Measurements from ENCODE around the gene PIK3C2G.

The PIK3C2G gene

GRCh38 chr12:18430425-18431048 lies 169.2 kb downstream of the PIK3C2G start:
- H3K4me1 Mint-ChIP-seq, result no peaks in the 10 kb centered on the region
- DNase-seq, result no peak
- H3K36me3 Mint-ChIP-seq, result no peaks in the 10 kb centered on the region
- no peak overlapping the region for H3K27ac Mint-ChIP-seq
- H3K27me3 Mint-ChIP-seq, result no peaks in the 10 kb centered on the region
- CTCF ChIA-PET, result interaction anchor here (1.6 kb wide), 1 partner anchor 756 kb away, joined by 3 read pairs; no protein-coding TSS in a partner anchor
- H3K9me3 Mint-ChIP-seq, result peaks cover 2% of the 10 kb centered on the region
- no peak overlapping the region for H3K4me3 Mint-ChIP-seq

- Mint-ChIP-seq H3K4me3 (no peak overlapping the region), H3K4me1 (no peaks in the 10 kb centered on the region), H3K27me3 (no peaks in the 10 kb centered on the region), H3K36me3 (no peaks in the 10 kb centered on the region), H3K27ac (no peak overlapping the region), H3K9me3 (peaks cover 4% of the 10 kb centered on the region)
- CTCF ChIA-PET, result no interaction called here
- no peak for DNase-seq
Measured at GRCh38 chr12:18431771-18432170, 170.5 kb downstream of the PIK3C2G start.

- Mint-ChIP-seq H3K4me1 (no peaks in the 10 kb centered on the region), H3K4me3 (no peak overlapping the region), H3K27ac (no peak overlapping the region), H3K9me3 (peaks cover 6% of the 10 kb centered on the region), H3K27me3 (no peaks in the 10 kb centered on the region), H3K36me3 (no peaks in the 10 kb centered on the region)
- no peak for DNase-seq
- CTCF ChIA-PET, result no interaction called here
Measured at GRCh38 chr12:18432206-18432605, 170.9 kb downstream of the PIK3C2G start.

GRCh38 chr12:18436170-18436569 lies 174.9 kb downstream of the PIK3C2G start:
- Mint-ChIP-seq H3K4me3 (no peak overlapping the region), H3K27me3 (no peaks in the 10 kb centered on the region), H3K36me3 (no peaks in the 10 kb centered on the region), H3K4me1 (no peaks in the 10 kb centered on the region), H3K9me3 (peaks cover 5% of the 10 kb centered on the region), H3K27ac (no peak overlapping the region)
- CTCF ChIA-PET, result no interaction called here
- no peak for DNase-seq

- H3K27me3 Mint-ChIP-seq, result no peaks in the 10 kb centered on the region
- H3K36me3 Mint-ChIP-seq, result no peaks in the 10 kb centered on the region
- H3K4me1 Mint-ChIP-seq, result no peaks in the 10 kb centered on the region
- H3K27ac Mint-ChIP-seq, result no peak overlapping the region
- no peak overlapping the region for H3K4me3 Mint-ChIP-seq
- H3K9me3 Mint-ChIP-seq, result peaks cover 5% of the 10 kb centered on the region
- DNase-seq, result no peak
- CTCF ChIA-PET, result no interaction called here
Measured at GRCh38 chr12:18439541-18439940, 178.2 kb downstream of the PIK3C2G start.

GRCh38 chr12:18443768-18444437 lies 182.6 kb downstream of the PIK3C2G start:
- Mint-ChIP-seq H3K27me3 (no peaks in the 10 kb centered on the region), H3K9me3 (peaks cover 2% of the 10 kb centered on the region), H3K4me3 (no peak overlapping the region), H3K4me1 (no peaks in the 10 kb centered on the region), H3K36me3 (no peaks in the 10 kb centered on the region), H3K27ac (no peak overlapping the region)
- no peak for DNase-seq
- CTCF ChIA-PET, result no interaction called here

- Mint-ChIP-seq H3K27ac (no peak overlapping the region), H3K4me1 (no peaks in the 10 kb centered on the region), H3K4me3 (no peak overlapping the region), H3K9me3 (peaks cover 11% of the 10 kb centered on the region), H3K27me3 (no peaks in the 10 kb centered on the region), H3K36me3 (no peaks in the 10 kb centered on the region)
- CTCF ChIA-PET, result no interaction called here
- DNase-seq, result no peak
Measured at GRCh38 chr12:18446061-18446644, 184.8 kb downstream of the PIK3C2G start.

- DNase-seq, result no peak
- no peak overlapping the region for H3K4me3 Mint-ChIP-seq
- no peaks in the 10 kb centered on the region for H3K27me3 Mint-ChIP-seq
- peaks cover 7% of the 10 kb centered on the region for H3K9me3 Mint-ChIP-seq
- CTCF ChIA-PET, result no interaction called here
- no peaks in the 10 kb centered on the region for H3K4me1 Mint-ChIP-seq
- H3K27ac Mint-ChIP-seq, result no peak overlapping the region
- no peaks in the 10 kb centered on the region for H3K36me3 Mint-ChIP-seq
Measured at GRCh38 chr12:18454330-18454729, 193.0 kb downstream of the PIK3C2G start.

GRCh38 chr12:18456344-18456743 lies 195.0 kb downstream of the PIK3C2G start:
- DNase-seq, result no peak
- H3K27ac Mint-ChIP-seq, result no peak overlapping the region
- CTCF ChIA-PET, result interaction anchor here (0.8 kb wide), 1 partner anchor 9 kb away, joined by 3 read pairs; no protein-coding TSS in a partner anchor
- H3K27me3 Mint-ChIP-seq, result no peaks in the 10 kb centered on the region
- H3K4me1 Mint-ChIP-seq, result no peaks in the 10 kb centered on the region
- H3K4me3 Mint-ChIP-seq, result no peak overlapping the region
- H3K36me3 Mint-ChIP-seq, result no peaks in the 10 kb centered on the region
- no peaks in the 10 kb centered on the region for H3K9me3 Mint-ChIP-seq

- Mint-ChIP-seq H3K27ac (no peak overlapping the region), H3K27me3 (no peaks in the 10 kb centered on the region), H3K36me3 (no peaks in the 10 kb centered on the region), H3K4me3 (no peak overlapping the region), H3K9me3 (no peaks in the 10 kb centered on the region), H3K4me1 (no peaks in the 10 kb centered on the region)
- no peak for DNase-seq
- CTCF ChIA-PET, result no interaction called here
Measured at GRCh38 chr12:18457362-18457761, 196.0 kb downstream of the PIK3C2G start.

GRCh38 chr12:18461758-18462157 lies 200.4 kb downstream of the PIK3C2G start:
- H3K27ac Mint-ChIP-seq, result no peak overlapping the region
- peaks cover 2% of the 10 kb centered on the region for H3K9me3 Mint-ChIP-seq
- CTCF ChIA-PET, result no interaction called here

GRCh38 chr12:18462442-18462841 lies 201.1 kb downstream of the PIK3C2G start:
- no peaks in the 10 kb centered on the region for H3K4me1 Mint-ChIP-seq
- peaks cover 2% of the 10 kb centered on the region for H3K9me3 Mint-ChIP-seq
- H3K36me3 Mint-ChIP-seq, result no peaks in the 10 kb centered on the region
- no peak overlapping the region for H3K27ac Mint-ChIP-seq
- DNase-seq, result no peak
- CTCF ChIA-PET, result no interaction called here
- no peak overlapping the region for H3K4me3 Mint-ChIP-seq
- no peaks in the 10 kb centered on the region for H3K27me3 Mint-ChIP-seq

More at GRCh38 chr12:18461758-18462157, 200.4 kb downstream of the PIK3C2G start:
- Mint-ChIP-seq H3K27me3 (no peaks in the 10 kb centered on the region), H3K4me1 (no peaks in the 10 kb centered on the region), H3K4me3 (no peak overlapping the region), H3K36me3 (no peaks in the 10 kb centered on the region)
- no peak for DNase-seq

GRCh38 chr12:18467620-18468245 lies 206.4 kb downstream of the PIK3C2G start:
- DNase-seq, result no peak
- CTCF ChIA-PET, result no interaction called here
- H3K27ac Mint-ChIP-seq, result no peak overlapping the region
- no peak overlapping the region for H3K4me3 Mint-ChIP-seq
- no peaks in the 10 kb centered on the region for H3K4me1 Mint-ChIP-seq
- H3K36me3 Mint-ChIP-seq, result no peaks in the 10 kb centered on the region
- no peaks in the 10 kb centered on the region for H3K27me3 Mint-ChIP-seq
- peaks cover 7% of the 10 kb centered on the region for H3K9me3 Mint-ChIP-seq

- H3K4me3 Mint-ChIP-seq, result no peak overlapping the region
- CTCF ChIA-PET, result no interaction called here
- H3K9me3 Mint-ChIP-seq, result peaks cover 7% of the 10 kb centered on the region
- no peaks in the 10 kb centered on the region for H3K27me3 Mint-ChIP-seq
- no peak for DNase-seq
- no peaks in the 10 kb centered on the region for H3K36me3 Mint-ChIP-seq
- H3K27ac Mint-ChIP-seq, result no peak overlapping the region
- no peaks in the 10 kb centered on the region for H3K4me1 Mint-ChIP-seq
Measured at GRCh38 chr12:18468246-18469075, 207.1 kb downstream of the PIK3C2G start.
